Keratinocyte (primary cell): ENCODE measurements around the gene CNNM2. TPM values are rescaled to one million over a fixed set of nuclear protein-coding genes. Genes with fewer than 3 reads are reported as not detected.

Experiments
- DNase-seq: peaks from one replicate; pipeline ENCODE4 v3.0.0-alpha.2; 2011; ENCODE audit warnings: low read depth, missing footprints, low spot score
- FAIRE-seq: peaks from 2 replicates; lab custom pipeline; 2011; peaks lifted over from hg19 to GRCh38; lab: Jason Lieb, UNC
- H2AFZ ChIP-seq: 2 replicates; pipeline ENCODE4 v1.6.0; 2012; ENCODE audit warnings: low read length, control low read depth, inconsistent platforms; ENCODE audit not compliant: control insufficient read depth
- H3K27ac ChIP-seq: 2 replicates; pipeline ENCODE4 v1.5.1; 2011; ENCODE audit warnings: low read length; ENCODE audit not compliant: control insufficient read depth, insufficient read depth
- H3K27me3 ChIP-seq: 3 replicates; pipeline ENCODE4 v1.6.0; 2011; ENCODE audit warnings: low read length; ENCODE audit not compliant: control insufficient read depth, insufficient read depth; ENCODE audit errors: extremely low read depth
- H3K36me3 ChIP-seq, 2 experiments: 2 replicates in 1 of 2; 3 replicates in 1 of 2; pipeline ENCODE4 v1.5.1; 2011; ENCODE audit warnings: low read length in 2 of 2, mild to moderate bottlenecking in 1 of 2; ENCODE audit not compliant: control insufficient read depth in 2 of 2, insufficient read depth in 2 of 2; ENCODE audit errors: extremely low read depth in 1 of 2
- H3K4me1 ChIP-seq: 3 replicates; pipeline ENCODE4 v1.5.1; 2011; ENCODE audit warnings: low read length; ENCODE audit not compliant: control insufficient read depth, insufficient read depth; ENCODE audit errors: extremely low read depth
- H3K4me2 ChIP-seq: 3 replicates; pipeline ENCODE4 v1.6.0; 2011; ENCODE audit warnings: low read depth, low read length; ENCODE audit not compliant: control insufficient read depth, insufficient read depth; ENCODE audit errors: extremely low read depth
- H3K4me3 ChIP-seq, 3 experiments: fragments of 200-600 bp in 1 of 3; sonication (generic) in 1 of 3; 2 replicates in 2 of 3; 3 replicates in 1 of 3; pipeline ENCODE4 v1.5.1; 2011 to 2016; ENCODE audit warnings: low read length in 3 of 3, mild to moderate bottlenecking in 3 of 3, control low read depth in 2 of 3, inconsistent platforms in 1 of 3, low read depth in 1 of 3, mixed read lengths in 1 of 3, mixed run types in 1 of 3, moderate library complexity in 1 of 3; ENCODE audit not compliant: control insufficient read depth in 2 of 3, insufficient read depth in 2 of 3; ENCODE audit errors: extremely low read depth in 1 of 3
- H3K79me2 ChIP-seq: 2 replicates; pipeline ENCODE4 v1.6.0; 2012; ENCODE audit warnings: low read length; ENCODE audit not compliant: control insufficient read depth, insufficient read depth
- H3K9ac ChIP-seq: 3 replicates; pipeline ENCODE4 v1.6.0; 2011; ENCODE audit warnings: low read length; ENCODE audit not compliant: control insufficient read depth, insufficient read depth; ENCODE audit errors: extremely low read depth
- H3K9me1 ChIP-seq: 3 replicates; pipeline ENCODE4 v1.6.0; 2011; ENCODE audit warnings: low read length; ENCODE audit not compliant: control insufficient read depth, insufficient read depth; ENCODE audit errors: extremely low read depth
- H3K9me3 ChIP-seq: 2 replicates; pipeline ENCODE4 v1.5.1; 2012; ENCODE audit warnings: low read depth, low read length; ENCODE audit not compliant: control insufficient read depth
- H4K20me1 ChIP-seq: 3 replicates; pipeline ENCODE4 v1.6.0; 2011; ENCODE audit warnings: low read length; ENCODE audit not compliant: control insufficient read depth, insufficient read depth; ENCODE audit errors: extremely low read depth
- EZH2 ChIP-seq: IDR thresholded peaks from one replicate; pipeline ENCODE4 v1.6.1; 2012; ENCODE audit warnings: inconsistent platforms, mild to moderate bottlenecking, low read length, moderate library complexity
- dilution Hi-C: fragments of 300-500 bp; cut with MboI; formaldehyde crosslinking; loops from one replicate; pipeline ENCODE4 v1.7.0; 2020; ENCODE audit warnings: low sequenced_read_pairs; ENCODE audit not compliant: extremely low pct_ligation_motif_present
- polyA plus RNA-seq, 5 experiments: library from polyadenylated mRNA; depleted of rRNA in 3 of 5; stranded (reverse) in 3 of 5; stranded (forward) in 1 of 5; unstranded in 1 of 5; fragments of >200 nt; gene quantifications; 1 replicate in 1 of 5; 2 replicates in 3 of 5; 3 replicates in 1 of 5; pipeline versions ENCODE4 v1.2.1 to v1.2.3, GENCODE V29; 2011 to 2012; ENCODE audit warnings: missing spikeins in 2 of 5, low read depth in 1 of 5, low replicate concordance in 1 of 5
- TF ChIP-seq, protein P1 (sequence below), 3 experiments: IDR thresholded peaks in 1 of 3; conservative IDR thresholded peaks in 1 of 3; optimal IDR thresholded peaks in 1 of 3; 2 replicates in 2 of 3; 3 replicates in 1 of 3; pipeline versions ENCODE3 to v1.5.1; 2011; ENCODE audit warnings: low read length in 3 of 3, mild to moderate bottlenecking in 3 of 3, moderate library complexity in 2 of 3, control low read depth in 1 of 3, inconsistent platforms in 1 of 3; ENCODE audit not compliant: insufficient read depth in 2 of 3; ENCODE audit errors: extremely low read depth in 1 of 3

CNNM2 gene
- polyA plus RNA-seq, 1 donor (not counting 4 experiments of a cell fraction or from before 2014, with no cell fraction given), result 1.5 TPM

DNA sequence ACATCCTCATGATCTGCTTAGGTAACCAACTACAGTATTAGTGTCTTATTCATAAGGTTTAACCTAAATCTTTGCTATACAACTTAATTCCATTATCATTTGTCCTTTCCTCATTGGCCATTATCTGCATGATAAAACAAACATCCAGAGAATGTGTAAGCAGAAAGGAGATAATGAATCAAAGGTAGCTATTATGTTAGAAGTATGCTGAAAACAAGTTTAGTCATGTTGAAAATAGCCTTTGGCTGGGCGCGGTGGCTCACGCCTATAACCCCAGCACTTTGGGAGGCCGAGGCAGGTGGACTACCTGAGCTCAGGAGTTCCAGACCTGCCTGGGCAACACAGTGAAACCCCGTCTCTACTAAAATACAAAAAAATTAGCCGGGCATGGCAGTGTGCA is 196.8 kb downstream of the CNNM2 start:
- Histone ChIP-seq H3K9ac (no peak overlapping the region), H3K27me3 (no peaks in the 10 kb centered on the region), H3K9me3 (no peaks in the 10 kb centered on the region), H3K4me2 (peak overlapping the region; percentile 39), H3K36me3 (no peaks in the 10 kb centered on the region), H3K79me2 (peaks cover 2% of the 10 kb centered on the region), H2AFZ (no peak overlapping the region), H3K4me3 (no peak overlapping the region), H3K4me1 (peaks cover 11% of the 10 kb centered on the region), H3K9me1 (no peaks in the 10 kb centered on the region), H3K27ac (peak overlapping the region; percentile 10), H4K20me1 (no peaks in the 10 kb centered on the region)
- FAIRE-seq, result peak; percentile 85
- DNase-seq, result peak; percentile 35
- dilution Hi-C loops, result no loop called here
- no peak for TF ChIP-seq EZH2
- TF ChIP-seq, protein P1, sequence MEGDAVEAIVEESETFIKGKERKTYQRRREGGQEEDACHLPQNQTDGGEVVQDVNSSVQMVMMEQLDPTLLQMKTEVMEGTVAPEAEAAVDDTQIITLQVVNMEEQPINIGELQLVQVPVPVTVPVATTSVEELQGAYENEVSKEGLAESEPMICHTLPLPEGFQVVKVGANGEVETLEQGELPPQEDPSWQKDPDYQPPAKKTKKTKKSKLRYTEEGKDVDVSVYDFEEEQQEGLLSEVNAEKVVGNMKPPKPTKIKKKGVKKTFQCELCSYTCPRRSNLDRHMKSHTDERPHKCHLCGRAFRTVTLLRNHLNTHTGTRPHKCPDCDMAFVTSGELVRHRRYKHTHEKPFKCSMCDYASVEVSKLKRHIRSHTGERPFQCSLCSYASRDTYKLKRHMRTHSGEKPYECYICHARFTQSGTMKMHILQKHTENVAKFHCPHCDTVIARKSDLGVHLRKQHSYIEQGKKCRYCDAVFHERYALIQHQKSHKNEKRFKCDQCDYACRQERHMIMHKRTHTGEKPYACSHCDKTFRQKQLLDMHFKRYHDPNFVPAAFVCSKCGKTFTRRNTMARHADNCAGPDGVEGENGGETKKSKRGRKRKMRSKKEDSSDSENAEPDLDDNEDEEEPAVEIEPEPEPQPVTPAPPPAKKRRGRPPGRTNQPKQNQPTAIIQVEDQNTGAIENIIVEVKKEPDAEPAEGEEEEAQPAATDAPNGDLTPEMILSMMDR (optimal IDR thresholded peaks at IDR 0.05 in 1 of 3, IDR thresholded peaks at IDR 0.05 in 1 of 3, conservative IDR thresholded peaks at IDR 0.05 in 1 of 3; ENCODE audit: extremely low read depth in 1 of 3, insufficient read depth in 2 of 3, low read length in 3 of 3), result no peak

DNA sequence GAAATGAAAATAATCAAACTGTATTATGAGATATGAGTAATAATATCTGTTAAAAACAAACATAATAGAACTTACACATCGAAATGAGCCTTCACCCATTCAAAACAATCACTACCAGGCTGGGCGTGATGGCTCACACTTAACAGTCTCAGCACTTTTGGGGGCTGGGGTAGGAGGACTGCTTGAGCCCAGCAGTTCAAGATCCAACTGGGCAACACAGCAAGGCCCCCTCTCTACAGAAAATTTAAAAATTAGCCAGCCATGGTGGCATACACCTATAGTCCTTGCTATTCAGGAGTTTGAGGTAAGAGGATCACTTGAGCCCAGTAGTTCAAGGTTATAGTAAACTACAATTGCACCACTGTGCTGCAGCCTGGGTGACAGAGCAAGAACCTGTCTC is 199.2 kb downstream of the CNNM2 start:
- H3K27me3 ChIP-seq, result no peaks in the 10 kb centered on the region
- FAIRE-seq (no peak), DNase-seq (no peak)
- H3K4me1 ChIP-seq, result peaks cover 11% of the 10 kb centered on the region
- H3K9me3 ChIP-seq, result no peaks in the 10 kb centered on the region
- peaks cover 2% of the 10 kb centered on the region for H3K79me2 ChIP-seq
- H3K9me1 ChIP-seq, result no peaks in the 10 kb centered on the region
- H4K20me1 ChIP-seq, result no peaks in the 10 kb centered on the region
- dilution Hi-C loops, result no loop called here
- TF ChIP-seq, protein P1 (optimal IDR thresholded peaks at IDR 0.05 in 1 of 3, IDR thresholded peaks at IDR 0.05 in 1 of 3, conservative IDR thresholded peaks at IDR 0.05 in 1 of 3; ENCODE audit: extremely low read depth in 1 of 3, insufficient read depth in 2 of 3, low read length in 3 of 3), result no peak
- no peak for TF ChIP-seq EZH2
- H3K4me3 ChIP-seq, result no peak overlapping the region
- no peak overlapping the region for H2AFZ ChIP-seq
- H3K9ac ChIP-seq, result no peak overlapping the region
- H3K27ac ChIP-seq, result no peak overlapping the region
- no peaks in the 10 kb centered on the region for H3K36me3 ChIP-seq
- H3K4me2 ChIP-seq, result no peak overlapping the region
